OCI-LY7 (cell line): Measurements from ENCODE around the gene AMHR2.

Source experiments
- EZH2phosphoT487 ChIP-seq: fragments of 200-600 bp; sonication (generic); IDR thresholded peaks from 2 replicates; pipeline ENCODE4 v1.6.1; 2018; ENCODE audit warnings: low read depth, borderline replicate concordance, mild to moderate bottlenecking, mixed run types, antibody characterized with exemption, low read length, moderate library complexity, mixed read lengths
- TF ChIP-seq, protein P1 (sequence below): fragments of 200-600 bp; sonication (generic); conservative IDR thresholded peaks from 2 replicates; pipeline ENCODE4 v1.5.1; 2014; ENCODE audit warnings: mild to moderate bottlenecking, antibody characterized with exemption, low read length, moderate library complexity, mixed read lengths

DNA sequence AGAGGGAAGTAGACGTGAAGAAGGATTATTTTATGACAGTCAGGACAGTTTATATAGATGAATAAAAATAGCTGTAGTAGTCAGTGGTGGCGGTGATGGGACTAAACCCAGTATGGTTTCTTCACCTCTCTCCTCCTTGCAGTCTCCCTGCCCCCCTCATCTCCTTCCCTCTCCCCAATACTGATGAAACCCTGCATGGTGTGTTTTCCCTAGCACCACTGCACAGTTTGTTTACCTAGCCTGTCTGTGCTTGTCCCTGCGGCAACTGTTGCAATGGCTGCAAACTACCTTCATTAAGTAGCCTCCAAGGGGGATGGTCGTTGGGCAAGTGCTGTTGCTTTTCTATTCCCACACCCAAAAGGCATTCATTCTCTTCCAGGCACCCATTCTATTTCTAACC lies 43.0 kb downstream of the AMHR2 start:
- TF ChIP-seq, protein P1, sequence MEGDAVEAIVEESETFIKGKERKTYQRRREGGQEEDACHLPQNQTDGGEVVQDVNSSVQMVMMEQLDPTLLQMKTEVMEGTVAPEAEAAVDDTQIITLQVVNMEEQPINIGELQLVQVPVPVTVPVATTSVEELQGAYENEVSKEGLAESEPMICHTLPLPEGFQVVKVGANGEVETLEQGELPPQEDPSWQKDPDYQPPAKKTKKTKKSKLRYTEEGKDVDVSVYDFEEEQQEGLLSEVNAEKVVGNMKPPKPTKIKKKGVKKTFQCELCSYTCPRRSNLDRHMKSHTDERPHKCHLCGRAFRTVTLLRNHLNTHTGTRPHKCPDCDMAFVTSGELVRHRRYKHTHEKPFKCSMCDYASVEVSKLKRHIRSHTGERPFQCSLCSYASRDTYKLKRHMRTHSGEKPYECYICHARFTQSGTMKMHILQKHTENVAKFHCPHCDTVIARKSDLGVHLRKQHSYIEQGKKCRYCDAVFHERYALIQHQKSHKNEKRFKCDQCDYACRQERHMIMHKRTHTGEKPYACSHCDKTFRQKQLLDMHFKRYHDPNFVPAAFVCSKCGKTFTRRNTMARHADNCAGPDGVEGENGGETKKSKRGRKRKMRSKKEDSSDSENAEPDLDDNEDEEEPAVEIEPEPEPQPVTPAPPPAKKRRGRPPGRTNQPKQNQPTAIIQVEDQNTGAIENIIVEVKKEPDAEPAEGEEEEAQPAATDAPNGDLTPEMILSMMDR: no peak
- no peak for TF ChIP-seq EZH2phosphoT487
